A549 (cell line): Measurements from ENCODE around the gene SLC7A11. TPM values are rescaled to one million over a fixed set of nuclear protein-coding genes. Genes with fewer than 3 reads are reported as not detected.

Experiments used
- ATAC-seq, 2 experiments: fragments of 200-7000 bp in 1 of 2; fragments of >200 bp in 1 of 2; cut with Nextera tagmentation in 1 of 2; cut with Tn5 transposase in 1 of 2; 3 replicates each; pipeline versions ENCODE4 v1.8.0 to v1.9.1; 2018 to 2020; ENCODE audit warnings: mild to moderate bottlenecking in 1 of 2, moderate library complexity in 1 of 2
- CTCF ChIA-PET: fragments of 300-600 bp; sonication (Branson Sonifier 250); formaldehyde crosslinking; extraction: SDS; loops from one replicate; lab custom pipeline; 2021; ENCODE audit warnings: antibody characterized with exemption, inconsistent platforms; lab: Yijun Ruan, JAX
- POLR2A ChIA-PET: fragments of 350-600 bp; formaldehyde crosslinking; extraction: SDS; loops from one replicate; lab custom pipeline; 2021; ENCODE audit warnings: antibody characterized with exemption, inconsistent platforms; lab: Yijun Ruan, JAX
- DNase-seq, 2 experiments: peaks; one replicate each; pipeline versions ENCODE4 v3.0.0 to v3.0.0-alpha.2; 2011 to 2016; ENCODE audit warnings: low read depth in 1 of 2, low spot score in 1 of 2
- FAIRE-seq: peaks from 2 replicates; lab custom pipeline; 2011; peaks lifted over from hg19 to GRCh38; lab: Jason Lieb, UNC
- H3K27ac ChIP-seq, 2 experiments: fragments of >200 bp; sonication (Bioruptor Twin); formaldehyde crosslinking; 3 replicates each; pipeline ENCODE4 v1.5.1; 2016 to 2017
- H3K4me1 ChIP-seq: fragments of >200 bp; sonication (Bioruptor Twin); formaldehyde crosslinking; 3 replicates; pipeline ENCODE4 v1.6.1; 2016
- H3K4me2 ChIP-seq: fragments of >200 bp; sonication (Bioruptor Twin); formaldehyde crosslinking; 3 replicates; pipeline ENCODE4 v1.6.1; 2016
- H3K4me3 ChIP-seq: fragments of >200 bp; sonication (Bioruptor Twin); formaldehyde crosslinking; 3 replicates; pipeline ENCODE4 v1.5.1; 2016
- H3K9me3 ChIP-seq: fragments of >200 bp; sonication (Bioruptor Twin); formaldehyde crosslinking; 3 replicates; pipeline ENCODE4 v1.6.1; 2016
- CBX2 ChIP-seq: fragments of 200-600 bp; sonication (generic); IDR thresholded peaks from 2 replicates; pipeline ENCODE4 v1.6.1; 2016; ENCODE audit warnings: low read depth, mild to moderate bottlenecking, borderline replicate concordance
- CEBPB ChIP-seq, 2 experiments: fragments of >200 bp in 1 of 2; sonication (Bioruptor Twin) in 1 of 2; formaldehyde crosslinking in 1 of 2; IDR thresholded peaks; 2 replicates each; pipeline ENCODE4 v1.6.1; 2012 to 2016
- CHD4 ChIP-seq: fragments of 200-600 bp; sonication (generic); IDR thresholded peaks from 2 replicates; pipeline ENCODE4 v1.6.1; 2016; ENCODE audit warnings: antibody characterized with exemption, mild to moderate bottlenecking, borderline replicate concordance
- EHMT2 ChIP-seq: fragments of 200-600 bp; sonication (generic); IDR thresholded peaks from 2 replicates; pipeline ENCODE4 v1.6.1; 2016; ENCODE audit warnings: antibody characterized with exemption, low read depth, mild to moderate bottlenecking, moderate library complexity
- EP300 ChIP-seq, 2 experiments: fragments of >200 bp; sonication (Bioruptor Twin); formaldehyde crosslinking; IDR thresholded peaks; 2 replicates in 1 of 2; 3 replicates in 1 of 2; pipeline ENCODE4 v1.6.1; 2016 to 2017
- FOSB ChIP-seq: fragments of 250-450 bp; sonication (Bioruptor Pico); IDR thresholded peaks from 2 replicates; pipeline ENCODE4 v1.5.0; 2020; ENCODE audit warnings: mild to moderate bottlenecking, moderate library complexity
- FOSL2 ChIP-seq, 2 experiments: fragments of 450-650 bp in 1 of 2; fragments of >200 bp in 1 of 2; sonication (Bioruptor Twin) in 1 of 2; formaldehyde crosslinking; IDR thresholded peaks; 2 replicates each; pipeline versions ENCODE4 v1.5.0 to v1.6.1; 2016 to 2020; ENCODE audit warnings: mild to moderate bottlenecking in 1 of 2, moderate library complexity in 1 of 2
- GATA3 ChIP-seq: IDR thresholded peaks from 2 replicates; pipeline ENCODE4 v1.6.1; 2012; ENCODE audit warnings: borderline replicate concordance
- HDAC2 ChIP-seq: fragments of 200-600 bp; sonication (generic); IDR thresholded peaks from 2 replicates; pipeline ENCODE4 v1.6.1; 2016
- HOXA7 ChIP-seq: fragments of 250-450 bp; sonication (Bioruptor Pico); IDR thresholded peaks from 2 replicates; pipeline ENCODE4 v1.5.0; 2020; ENCODE audit warnings: mild to moderate bottlenecking, moderate library complexity
- HOXB5 ChIP-seq: fragments of 250-450 bp; sonication (Bioruptor Pico); IDR thresholded peaks from 2 replicates; pipeline ENCODE4 v1.5.0; 2020; ENCODE audit warnings: mild to moderate bottlenecking, moderate library complexity
- JUNB ChIP-seq: fragments of >200 bp; sonication (Bioruptor Twin); formaldehyde crosslinking; IDR thresholded peaks from 2 replicates; pipeline ENCODE4 v1.6.1; 2016
- MAFK ChIP-seq: fragments of 450-650 bp; IDR thresholded peaks from 2 replicates; pipeline ENCODE4 v1.6.1; 2014; ENCODE audit not compliant: partially characterized antibody
- PHF8 ChIP-seq: fragments of 200-600 bp; sonication (generic); IDR thresholded peaks from 2 replicates; pipeline ENCODE4 v1.6.1; 2016; ENCODE audit warnings: low read depth, mild to moderate bottlenecking, antibody characterized with exemption, moderate library complexity, borderline replicate concordance
- RAD21 ChIP-seq, 2 experiments: fragments of >200 bp in 1 of 2; sonication (Bioruptor Twin) in 1 of 2; formaldehyde crosslinking in 1 of 2; IDR thresholded peaks in 1 of 2; conservative IDR thresholded peaks in 1 of 2; 2 replicates in 1 of 2; 3 replicates in 1 of 2; pipeline ENCODE4 v1.6.1; 2012 to 2018; ENCODE audit warnings: inconsistent platforms in 1 of 2
- TFCP2L1 ChIP-seq: fragments of 250-450 bp; sonication (Bioruptor Pico); IDR thresholded peaks from 2 replicates; pipeline ENCODE4 v1.5.0; 2021; ENCODE audit warnings: mild to moderate bottlenecking
- ZFP36 ChIP-seq: fragments of 450-650 bp; IDR thresholded peaks from 2 replicates; pipeline ENCODE4 v1.6.1; 2014; ENCODE audit warnings: borderline replicate concordance; ENCODE audit not compliant: partially characterized antibody
- ZNF302 ChIP-seq: fragments of 250-450 bp; sonication (Bioruptor Pico); IDR thresholded peaks from 2 replicates; pipeline ENCODE4 v1.9.0; 2021; ENCODE audit warnings: inconsistent platforms, mild to moderate bottlenecking, moderate library complexity
- WGBS: methylation state at CpG from one replicate; pipeline ENCODE4 v1.1.6; 2017; ENCODE audit errors: missing lambda C conversion rate; 5-methylcytosine and 5-hydroxymethylcytosine counted together
- polyA plus RNA-seq, 4 experiments: library from polyadenylated mRNA; depleted of rRNA in 3 of 4; stranded (reverse); fragments of >200 nt; fragmentation: RNase III in 1 of 4; extraction: RNeasy Plus Mini Kit Qiagen cat#74134 plus additional on column Dnase treatment in 1 of 4; gene quantifications; 2 replicates in 3 of 4; 3 replicates in 1 of 4; pipeline ENCODE4 v1.2.3, GENCODE V29; 2011 to 2017
- TF ChIP-seq, protein P1 (sequence below): fragments of 450-650 bp; IDR thresholded peaks from 2 replicates; pipeline ENCODE4 v1.6.1; 2014; ENCODE audit warnings: antibody characterized with exemption
- TF ChIP-seq, protein P2 (sequence below): fragments of 150-350 bp; IDR thresholded peaks from 2 replicates; pipeline ENCODE4 v1.6.1; 2014; ENCODE audit warnings: low read depth, mild to moderate bottlenecking, low read length
- TF ChIP-seq, protein P3 (sequence below): fragments of >200 bp; sonication (Bioruptor Twin); formaldehyde crosslinking; IDR thresholded peaks from 3 replicates; pipeline ENCODE4 v1.5.1; 2016
- TF ChIP-seq, protein P4 (sequence below): IDR thresholded peaks from 2 replicates; pipeline ENCODE4 v1.6.1; 2012
- TF ChIP-seq, protein P5 (sequence below): IDR thresholded peaks from 2 replicates; pipeline ENCODE4 v1.6.1; 2012
- TF ChIP-seq, protein P6 (sequence below): fragments of >200 bp; sonication (Bioruptor Twin); formaldehyde crosslinking; IDR thresholded peaks from 2 replicates; pipeline ENCODE4 v1.6.1; 2016

The SLC7A11 gene
- polyA plus RNA-seq, 2 of the 4 experiments (the other 2 are of a cell fraction), result 52.4 to 161 TPM

DNA sequence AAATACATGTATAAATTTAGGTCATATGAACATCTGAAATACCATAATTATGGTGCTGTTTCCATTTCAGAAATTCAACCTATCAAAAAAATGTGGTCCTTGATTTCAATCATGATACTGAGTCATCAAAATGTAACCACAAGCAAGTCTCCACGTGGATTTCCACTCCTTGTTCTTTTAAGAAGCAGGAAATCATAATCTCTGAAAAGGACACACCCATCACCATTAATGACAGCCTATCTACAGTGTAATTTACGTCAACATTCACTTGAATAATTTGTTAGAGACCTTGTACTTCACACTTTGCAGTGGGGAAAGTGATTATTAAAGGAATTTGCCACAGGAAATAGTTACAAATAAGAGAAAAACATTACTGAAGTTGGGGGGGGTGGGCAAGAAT, 17.7 kb upstream of the SLC7A11 start:
- ChIA-PET CTCF (no interaction called here), POLR2A (no interaction called here)
- Histone ChIP-seq H3K4me3 (no peak overlapping the region), H3K4me2 (peak overlapping the region; percentile 67; the same call in 2 of the 3 replicates), H3K4me1 (peaks cover 47% of the 10 kb centered on the region), H3K9me3 (no peaks in the 10 kb centered on the region), H3K27ac (no peak overlapping the region; a peak in 2 of 6 replicates)
- TF ChIP-seq ZFP36, result no peak
- TF ChIP-seq PHF8, result no peak
- TF ChIP-seq, protein P1, sequence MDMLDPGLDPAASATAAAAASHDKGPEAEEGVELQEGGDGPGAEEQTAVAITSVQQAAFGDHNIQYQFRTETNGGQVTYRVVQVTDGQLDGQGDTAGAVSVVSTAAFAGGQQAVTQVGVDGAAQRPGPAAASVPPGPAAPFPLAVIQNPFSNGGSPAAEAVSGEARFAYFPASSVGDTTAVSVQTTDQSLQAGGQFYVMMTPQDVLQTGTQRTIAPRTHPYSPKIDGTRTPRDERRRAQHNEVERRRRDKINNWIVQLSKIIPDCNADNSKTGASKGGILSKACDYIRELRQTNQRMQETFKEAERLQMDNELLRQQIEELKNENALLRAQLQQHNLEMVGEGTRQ, result no peak
- no peak for TF ChIP-seq GATA3
- no peak for TF ChIP-seq RAD21 (conservative IDR thresholded peaks at IDR 0.05 in 1 of 2, IDR thresholded peaks at IDR 0.05 in 1 of 2)
- TF ChIP-seq, protein P2, sequence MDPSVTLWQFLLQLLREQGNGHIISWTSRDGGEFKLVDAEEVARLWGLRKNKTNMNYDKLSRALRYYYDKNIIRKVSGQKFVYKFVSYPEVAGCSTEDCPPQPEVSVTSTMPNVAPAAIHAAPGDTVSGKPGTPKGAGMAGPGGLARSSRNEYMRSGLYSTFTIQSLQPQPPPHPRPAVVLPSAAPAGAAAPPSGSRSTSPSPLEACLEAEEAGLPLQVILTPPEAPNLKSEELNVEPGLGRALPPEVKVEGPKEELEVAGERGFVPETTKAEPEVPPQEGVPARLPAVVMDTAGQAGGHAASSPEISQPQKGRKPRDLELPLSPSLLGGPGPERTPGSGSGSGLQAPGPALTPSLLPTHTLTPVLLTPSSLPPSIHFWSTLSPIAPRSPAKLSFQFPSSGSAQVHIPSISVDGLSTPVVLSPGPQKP, result no peak
- TF ChIP-seq FOSB (CRISPR knock-in tag), result no peak
- TF ChIP-seq EP300 (IDR thresholded peaks at IDR 0.05), result no peak
- TF ChIP-seq CBX2, result no peak
- TF ChIP-seq, protein P3, sequence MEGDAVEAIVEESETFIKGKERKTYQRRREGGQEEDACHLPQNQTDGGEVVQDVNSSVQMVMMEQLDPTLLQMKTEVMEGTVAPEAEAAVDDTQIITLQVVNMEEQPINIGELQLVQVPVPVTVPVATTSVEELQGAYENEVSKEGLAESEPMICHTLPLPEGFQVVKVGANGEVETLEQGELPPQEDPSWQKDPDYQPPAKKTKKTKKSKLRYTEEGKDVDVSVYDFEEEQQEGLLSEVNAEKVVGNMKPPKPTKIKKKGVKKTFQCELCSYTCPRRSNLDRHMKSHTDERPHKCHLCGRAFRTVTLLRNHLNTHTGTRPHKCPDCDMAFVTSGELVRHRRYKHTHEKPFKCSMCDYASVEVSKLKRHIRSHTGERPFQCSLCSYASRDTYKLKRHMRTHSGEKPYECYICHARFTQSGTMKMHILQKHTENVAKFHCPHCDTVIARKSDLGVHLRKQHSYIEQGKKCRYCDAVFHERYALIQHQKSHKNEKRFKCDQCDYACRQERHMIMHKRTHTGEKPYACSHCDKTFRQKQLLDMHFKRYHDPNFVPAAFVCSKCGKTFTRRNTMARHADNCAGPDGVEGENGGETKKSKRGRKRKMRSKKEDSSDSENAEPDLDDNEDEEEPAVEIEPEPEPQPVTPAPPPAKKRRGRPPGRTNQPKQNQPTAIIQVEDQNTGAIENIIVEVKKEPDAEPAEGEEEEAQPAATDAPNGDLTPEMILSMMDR, result no peak
- TF ChIP-seq MAFK, result peak; percentile 66
- TF ChIP-seq, protein P4, sequence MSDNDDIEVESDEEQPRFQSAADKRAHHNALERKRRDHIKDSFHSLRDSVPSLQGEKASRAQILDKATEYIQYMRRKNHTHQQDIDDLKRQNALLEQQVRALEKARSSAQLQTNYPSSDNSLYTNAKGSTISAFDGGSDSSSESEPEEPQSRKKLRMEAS, result 0 out of 2 replicates have a peak, but pooled peaks have one; percentile 22
- no peak for TF ChIP-seq HOXA7 (CRISPR knock-in tag)
- no peak for TF ChIP-seq HOXB5 (CRISPR knock-in tag)
- no peak for TF ChIP-seq TFCP2L1 (CRISPR knock-in tag)
- TF ChIP-seq JUNB, result no peak
- TF ChIP-seq, protein P5, sequence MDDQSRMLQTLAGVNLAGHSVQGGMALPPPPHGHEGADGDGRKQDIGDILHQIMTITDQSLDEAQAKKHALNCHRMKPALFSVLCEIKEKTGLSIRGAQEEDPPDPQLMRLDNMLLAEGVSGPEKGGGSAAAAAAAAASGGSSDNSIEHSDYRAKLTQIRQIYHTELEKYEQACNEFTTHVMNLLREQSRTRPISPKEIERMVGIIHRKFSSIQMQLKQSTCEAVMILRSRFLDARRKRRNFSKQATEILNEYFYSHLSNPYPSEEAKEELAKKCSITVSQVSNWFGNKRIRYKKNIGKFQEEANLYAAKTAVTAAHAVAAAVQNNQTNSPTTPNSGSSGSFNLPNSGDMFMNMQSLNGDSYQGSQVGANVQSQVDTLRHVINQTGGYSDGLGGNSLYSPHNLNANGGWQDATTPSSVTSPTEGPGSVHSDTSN, result no peak
- no peak for TF ChIP-seq CEBPB (IDR thresholded peaks at IDR 0.05)
- no peak for TF ChIP-seq HDAC2
- TF ChIP-seq CHD4, result no peak
- TF ChIP-seq EHMT2, result no peak
- TF ChIP-seq, protein P6, sequence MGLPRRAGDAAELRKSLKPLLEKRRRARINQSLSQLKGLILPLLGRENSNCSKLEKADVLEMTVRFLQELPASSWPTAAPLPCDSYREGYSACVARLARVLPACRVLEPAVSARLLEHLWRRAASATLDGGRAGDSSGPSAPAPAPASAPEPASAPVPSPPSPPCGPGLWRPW, result no peak
- TF ChIP-seq ZNF302 (CRISPR knock-in tag), result no peak
- no peak for TF ChIP-seq FOSL2 (IDR thresholded peaks at IDR 0.05)
- 0 out of 2 replicates have a peak, but pooled peaks have one; percentile 28 for TF ChIP-seq FOSL2 (CRISPR knock-in tag; IDR thresholded peaks at IDR 0.05)
- DNase-seq (no peak), ATAC-seq (no peak), FAIRE-seq (no peak)
- 28% methylated on average over 2 of the region's 2 CpGs for WGBS
